Measurements from ENCODE around the gene SNAI1. TPM values are rescaled to one million over a fixed set of nuclear protein-coding genes. Genes with fewer than 3 reads are reported as not detected.

The SNAI1 gene
- total and polyA plus RNA-seq, 2 experiments from 2014 or later: 7.6 to 13.4 TPM

GRCh38 chr20:50015993-50016770 is 33.4 kb downstream of the SNAI1 start:
- H3K9ac ChIP-seq: peak overlapping the region; percentile 24; the same call in 1 of the 2 replicates
- H3K27ac ChIP-seq: no peak overlapping the region
- no peaks in the 10 kb centered on the region for H3K9me2 ChIP-seq (ENCODE audit: insufficient read depth)
- peak overlapping the region; percentile 58 for H2AFZ ChIP-seq
- H3K4me3 ChIP-seq: no peak overlapping the region
- peaks cover 18% of the 10 kb centered on the region; the same call in 1 of the 2 replicates for H3K4me1 ChIP-seq (ENCODE audit: insufficient read depth)
- H4K20me1 ChIP-seq (ENCODE audit: insufficient read depth): no peaks in the 10 kb centered on the region
- in situ Hi-C loops (cut with MboI): no loop called here
- DNase-seq: peak; percentile 55
- no peaks in the 10 kb centered on the region for H3F3A ChIP-seq (ENCODE audit: insufficient read depth)
- TF ChIP-seq EZH2phosphoT487 (IDR thresholded peaks at IDR 0.05; ENCODE audit: insufficient read depth, low read depth) (no peak), EZH2 (IDR thresholded peaks at IDR 0.05; ENCODE audit: insufficient read depth, poor library complexity, severe bottlenecking) (no peak)
- no peaks in the 10 kb centered on the region for H3K27me3 ChIP-seq (replicated peaks; ENCODE audit: insufficient read depth)
- no peaks in the 10 kb centered on the region for H3K79me2 ChIP-seq (ENCODE audit: insufficient read depth)
- no peak overlapping the region for H3K4me2 ChIP-seq (ENCODE audit: unreplicated experiment)
- 34 to 37% methylated on average over 16 to 18 of the region's 18 CpGs for WGBS, 2 experiments (ENCODE audit: low coverage in 1 of 2, low lambda C conversion rate in 2 of 2, missing lambda C conversion rate in 2 of 2)
- no peaks in the 10 kb centered on the region for H3K9me3 ChIP-seq (ENCODE audit: low read depth)
- no peaks in the 10 kb centered on the region for H3K36me3 ChIP-seq (ENCODE audit: low read depth)

GRCh38 chr20:50017160-50017559 is 34.4 kb downstream of the SNAI1 start:
- H3K9me2 ChIP-seq (ENCODE audit: insufficient read depth): no peaks in the 10 kb centered on the region

GRCh38 chr20:50017576-50018248 is 34.9 kb downstream of the SNAI1 start:
- Histone ChIP-seq H3K4me3 (no peak overlapping the region), H3K9ac (no peak overlapping the region), H2AFZ (no peak overlapping the region), H3K27ac (no peak overlapping the region), H3K9me3 (ENCODE audit: low read depth) (no peaks in the 10 kb centered on the region), H4K20me1 (ENCODE audit: insufficient read depth) (no peaks in the 10 kb centered on the region), H3K79me2 (ENCODE audit: insufficient read depth) (no peaks in the 10 kb centered on the region), H3K36me3 (ENCODE audit: low read depth) (no peaks in the 10 kb centered on the region), H3F3A (ENCODE audit: insufficient read depth) (no peaks in the 10 kb centered on the region), H3K9me2 (ENCODE audit: insufficient read depth) (no peaks in the 10 kb centered on the region), H3K4me2 (ENCODE audit: unreplicated experiment) (no peak overlapping the region), H3K4me1 (ENCODE audit: insufficient read depth) (peaks cover 18% of the 10 kb centered on the region; the same call in 1 of the 2 replicates), H3K27me3 (replicated peaks; ENCODE audit: insufficient read depth) (no peaks in the 10 kb centered on the region)
- in situ Hi-C loops (cut with MboI): no loop called here
- TF ChIP-seq EZH2phosphoT487 (IDR thresholded peaks at IDR 0.05; ENCODE audit: insufficient read depth, low read depth) (no peak), EZH2 (IDR thresholded peaks at IDR 0.05; ENCODE audit: insufficient read depth, poor library complexity, severe bottlenecking) (no peak)
- 19 to 39% methylated on average over 4 of the region's 4 CpGs for WGBS, 2 experiments (ENCODE audit: low coverage in 1 of 2, low lambda C conversion rate in 2 of 2, missing lambda C conversion rate in 2 of 2)
- peak; percentile 33 for DNase-seq

More at GRCh38 chr20:50017160-50017559, 34.4 kb downstream of the SNAI1 start:
- H3K4me1 ChIP-seq (ENCODE audit: insufficient read depth): peaks cover 18% of the 10 kb centered on the region; the same call in 1 of the 2 replicates
- H3K4me3 ChIP-seq: no peak overlapping the region
- DNase-seq: no peak
- H4K20me1 ChIP-seq (ENCODE audit: insufficient read depth): no peaks in the 10 kb centered on the region
- 67 to 68% methylated on average over 5 of the region's 5 CpGs for WGBS, 2 experiments (ENCODE audit: low coverage in 1 of 2, low lambda C conversion rate in 2 of 2, missing lambda C conversion rate in 2 of 2)
- H3K36me3 ChIP-seq (ENCODE audit: low read depth): no peaks in the 10 kb centered on the region
- H3K4me2 ChIP-seq (ENCODE audit: unreplicated experiment): no peak overlapping the region
- H2AFZ ChIP-seq: no peak overlapping the region
- no peaks in the 10 kb centered on the region for H3F3A ChIP-seq (ENCODE audit: insufficient read depth)
- no peak for TF ChIP-seq EZH2phosphoT487 (IDR thresholded peaks at IDR 0.05; ENCODE audit: insufficient read depth, low read depth)
- no peak for TF ChIP-seq EZH2 (IDR thresholded peaks at IDR 0.05; ENCODE audit: insufficient read depth, poor library complexity, severe bottlenecking)
- H3K9ac ChIP-seq: no peak overlapping the region
- in situ Hi-C loops (cut with MboI): no loop called here
- H3K27me3 ChIP-seq (replicated peaks; ENCODE audit: insufficient read depth): no peaks in the 10 kb centered on the region
- no peaks in the 10 kb centered on the region for H3K79me2 ChIP-seq (ENCODE audit: insufficient read depth)
- no peaks in the 10 kb centered on the region for H3K9me3 ChIP-seq (ENCODE audit: low read depth)
- H3K27ac ChIP-seq: no peak overlapping the region

GRCh38 chr20:50019466-50020256 is 36.9 kb downstream of the SNAI1 start:
- TF ChIP-seq EZH2 (IDR thresholded peaks at IDR 0.05; ENCODE audit: insufficient read depth, poor library complexity, severe bottlenecking) (no peak), EZH2phosphoT487 (IDR thresholded peaks at IDR 0.05; ENCODE audit: insufficient read depth, low read depth) (no peak)
- Histone ChIP-seq H2AFZ (no peak overlapping the region), H3K79me2 (ENCODE audit: insufficient read depth) (no peaks in the 10 kb centered on the region), H3K27ac (no peak overlapping the region), H3K4me1 (ENCODE audit: insufficient read depth) (peaks cover 22% of the 10 kb centered on the region; the same call in 1 of the 2 replicates), H3K4me3 (no peak overlapping the region), H3F3A (ENCODE audit: insufficient read depth) (no peaks in the 10 kb centered on the region), H3K9me3 (ENCODE audit: low read depth) (no peaks in the 10 kb centered on the region), H3K9me2 (ENCODE audit: insufficient read depth) (no peaks in the 10 kb centered on the region), H3K4me2 (ENCODE audit: unreplicated experiment) (no peak overlapping the region), H3K36me3 (ENCODE audit: low read depth) (no peaks in the 10 kb centered on the region), H3K9ac (no peak overlapping the region), H4K20me1 (ENCODE audit: insufficient read depth) (no peaks in the 10 kb centered on the region), H3K27me3 (replicated peaks; ENCODE audit: insufficient read depth) (no peaks in the 10 kb centered on the region)
- WGBS, 2 experiments (ENCODE audit: low coverage in 1 of 2, low lambda C conversion rate in 2 of 2, missing lambda C conversion rate in 2 of 2): 82 to 85% methylated on average over 13 of the region's 13 CpGs
- no peak for DNase-seq
- in situ Hi-C loops (cut with MboI): no loop called here

Measured in GM23248 (cell line).